ENCODE measurements around the gene PARP11. TPM values are rescaled to one million over a fixed set of nuclear protein-coding genes. Genes with fewer than 3 reads are reported as not detected.

PARP11 gene
- total RNA-seq, 1 experiment from 2014 or later = not detected

GRCh38 chr12:3912863-3913262 lies 39.7 kb upstream of the PARP11 start:
- TF ChIP-seq CTCF (conservative IDR thresholded peaks at IDR 0.05) (no peak), EZH2 (IDR thresholded peaks at IDR 0.05; ENCODE audit: low read depth) (no peak)
- no peaks in the 10 kb centered on the region for H3K79me2 ChIP-seq (ENCODE audit: low read depth)
- peaks cover 59% of the 10 kb centered on the region for H3K27me3 ChIP-seq (ENCODE audit: insufficient read depth, low read depth)
- no peak for DNase-seq
- no peaks in the 10 kb centered on the region for H3K4me1 ChIP-seq (replicated peaks; ENCODE audit: insufficient read depth)
- H3K36me3 ChIP-seq (ENCODE audit: low read depth) = no peaks in the 10 kb centered on the region
- BruUV-seq (replicated peaks) = no TSS peak
- H3K9me3 ChIP-seq (ENCODE audit: insufficient read depth, low read depth) = no peaks in the 10 kb centered on the region
- no peak overlapping the region for H2AFZ ChIP-seq
- H3K27ac ChIP-seq = no peak overlapping the region
- H4K20me1 ChIP-seq (ENCODE audit: insufficient read depth) = no peaks in the 10 kb centered on the region
- H3K4me2 ChIP-seq = no peak overlapping the region
- CTCF ChIA-PET = no interaction called here
- no peaks in the 10 kb centered on the region for H3F3A ChIP-seq (ENCODE audit: insufficient read depth, low read depth)
- H3K9me2 ChIP-seq (ENCODE audit: insufficient read depth) = no peaks in the 10 kb centered on the region
- POLR2A ChIA-PET (ENCODE audit: unreplicated experiment) = no interaction called here
- intact Hi-C loops (cut with micrococcal nuclease; ENCODE audit: unreplicated experiment) = no loop called here
- H3K4me3 ChIP-seq = no peak overlapping the region

- H3K36me3 ChIP-seq (ENCODE audit: low read depth) = no peaks in the 10 kb centered on the region
- no peaks in the 10 kb centered on the region for H3K79me2 ChIP-seq (ENCODE audit: low read depth)
- H3K9me2 ChIP-seq (ENCODE audit: insufficient read depth) = no peaks in the 10 kb centered on the region
- no peak for TF ChIP-seq CTCF (conservative IDR thresholded peaks at IDR 0.05)
- TF ChIP-seq EZH2 (IDR thresholded peaks at IDR 0.05; ENCODE audit: low read depth) = no peak
- ChIA-PET POLR2A (ENCODE audit: unreplicated experiment) (no interaction called here), CTCF (no interaction called here)
- H3K27ac ChIP-seq = no peak overlapping the region
- no peak overlapping the region for H3K4me3 ChIP-seq
- no peak for DNase-seq
- H3F3A ChIP-seq (ENCODE audit: insufficient read depth, low read depth) = no peaks in the 10 kb centered on the region
- no peak overlapping the region for H2AFZ ChIP-seq
- intact Hi-C loops (cut with micrococcal nuclease; ENCODE audit: unreplicated experiment) = no loop called here
- H3K27me3 ChIP-seq (ENCODE audit: insufficient read depth, low read depth) = peaks cover 58% of the 10 kb centered on the region
- no TSS peak for BruUV-seq (replicated peaks)
- H4K20me1 ChIP-seq (ENCODE audit: insufficient read depth) = no peaks in the 10 kb centered on the region
- H3K4me2 ChIP-seq = no peak overlapping the region
- no peaks in the 10 kb centered on the region for H3K4me1 ChIP-seq (replicated peaks; ENCODE audit: insufficient read depth)
- no peaks in the 10 kb centered on the region for H3K9me3 ChIP-seq (ENCODE audit: insufficient read depth, low read depth)
Measured at GRCh38 chr12:3911409-3911808, 38.2 kb upstream of the PARP11 start.

GRCh38 chr12:3905664-3906063 lies 32.5 kb upstream of the PARP11 start:
- Histone ChIP-seq H4K20me1 (ENCODE audit: insufficient read depth) (0 out of 2 replicates have a peak, but pooled peaks cover 5% of the 10 kb centered on the region), H3K36me3 (ENCODE audit: low read depth) (no peaks in the 10 kb centered on the region), H3K4me3 (no peak overlapping the region), H2AFZ (no peak overlapping the region), H3K9me2 (ENCODE audit: insufficient read depth) (no peaks in the 10 kb centered on the region; the same call in 1 of the 2 replicates), H3K27me3 (ENCODE audit: insufficient read depth, low read depth) (peaks cover 45% of the 10 kb centered on the region), H3F3A (ENCODE audit: insufficient read depth, low read depth) (no peaks in the 10 kb centered on the region), H3K4me1 (replicated peaks; ENCODE audit: insufficient read depth) (no peaks in the 10 kb centered on the region), H3K9me3 (ENCODE audit: insufficient read depth, low read depth) (no peaks in the 10 kb centered on the region), H3K4me2 (no peak overlapping the region), H3K27ac (no peak overlapping the region), H3K79me2 (ENCODE audit: low read depth) (no peaks in the 10 kb centered on the region)
- TF ChIP-seq EZH2 (IDR thresholded peaks at IDR 0.05; ENCODE audit: low read depth) = no peak
- no peak for TF ChIP-seq CTCF (conservative IDR thresholded peaks at IDR 0.05)
- POLR2A ChIA-PET (ENCODE audit: unreplicated experiment) = no interaction called here
- CTCF ChIA-PET = no interaction called here
- no peak for DNase-seq
- no TSS peak for BruUV-seq (replicated peaks)
- intact Hi-C loops (cut with micrococcal nuclease; ENCODE audit: unreplicated experiment) = no loop called here
